Testis (tissue), 3 donors: ENCODE results near the gene CD63. TPM values are rescaled to one million over a fixed set of nuclear protein-coding genes. Genes with fewer than 3 reads are reported as not detected.

Source experiments
- DNase-seq: peaks from one replicate; pipeline ENCODE4 v3.0.0-alpha.2; 2019
- H3K27ac ChIP-seq, 2 donors: fragments of 200-600 bp; sonication (generic); one replicate each; pipeline ENCODE4 v1.5.1; 2019
- H3K27me3 ChIP-seq: fragments of 200-600 bp; sonication (generic); one replicate; pipeline ENCODE4 v1.5.1; 2019
- H3K36me3 ChIP-seq: fragments of 200-600 bp; sonication (generic); one replicate; pipeline ENCODE4 v1.5.1; 2017; ENCODE audit warnings: low read depth; ENCODE audit errors: missing control alignments
- H3K4me1 ChIP-seq: fragments of 200-600 bp; sonication (generic); one replicate; pipeline ENCODE4 v1.5.1; 2019
- H3K4me3 ChIP-seq, 2 donors: fragments of 200-600 bp; sonication (generic); one replicate each; pipeline ENCODE4 v1.5.1; 2017 to 2019
- H3K9me3 ChIP-seq: fragments of 200-600 bp; sonication (generic); one replicate; pipeline ENCODE4 v1.5.1; 2017
- CTCF ChIP-seq, 3 experiments: fragments of 450-650 bp in 2 of 3; fragments of 200-600 bp in 1 of 3; sonication (generic) in 1 of 3; IDR thresholded peaks; one replicate each; pipeline ENCODE4 v1.5.1; 2016 to 2019; ENCODE audit warnings: antibody characterized with exemption in 3 of 3, mild to moderate bottlenecking in 2 of 3, moderate library complexity in 1 of 3
- POLR2A ChIP-seq: fragments of 450-650 bp; IDR thresholded peaks from one replicate; pipeline ENCODE4 v1.6.1; 2017; ENCODE audit warnings: antibody characterized with exemption, mild to moderate bottlenecking, moderate library complexity
- WGBS, 2 donors: methylation state at CpG; one replicate each; pipeline ENCODE4 v1.1.5; 2018; 5-methylcytosine and 5-hydroxymethylcytosine counted together
- intact Hi-C: fragments of 100-400 bp; cut with DNase I; formaldehyde crosslinking; loops from one replicate; pipeline ENCODE4 v1.15.1; 2023; ENCODE audit warnings: low total_unique reads
- polyA plus RNA-seq: library from polyadenylated mRNA; stranded (reverse); fragments of 350-450 nt; fragmentation: Illumina TruSeq; extraction: RNeasy Lipid Tissue Mini Kit (QIAGEN cat#74804); gene quantifications from one replicate; pipeline ENCODE4 v1.2.3, GENCODE V29; 2014; ENCODE audit warnings: low read depth, low replicate concordance; ENCODE audit not compliant: insufficient read depth
- total RNA-seq, 2 donors: library from RNA; depleted of rRNA; stranded (reverse); fragments of >200 nt; gene quantifications; one replicate each; pipeline ENCODE4 v1.2.3, GENCODE V29; 2016

Gene CD63
- total and polyA plus RNA-seq, 3 donors from 2014 or later, result 600 to 668 (median 655) TPM

GRCh38 chr12:55682087-55682796, 46.6 kb downstream of the CD63 start:
- Histone ChIP-seq H3K36me3 (no peaks in the 10 kb centered on the region), H3K27ac (no peak overlapping the region), H3K9me3 (no peaks in the 10 kb centered on the region), H3K27me3 (no peaks in the 10 kb centered on the region), H3K4me3 (no peak overlapping the region), H3K4me1 (peaks cover 14% of the 10 kb centered on the region)
- intact Hi-C loops, result no loop called here
- 77 to 78% methylated on average over 13 of the region's 13 CpGs for WGBS, 2 donors
- no peak for DNase-seq
- no peak for TF ChIP-seq CTCF (IDR thresholded peaks at IDR 0.05)
- no peak for TF ChIP-seq POLR2A

GRCh38 chr12:55681142-55682077, 47.4 kb downstream of the CD63 start:
- 25 to 30% methylated on average over 13 to 17 of the region's 17 CpGs for WGBS, 2 donors
- no peak overlapping the region for H3K4me3 ChIP-seq

GRCh38 chr12:55679691-55680090, 49.1 kb downstream of the CD63 start:
- Histone ChIP-seq H3K4me3 (no peak overlapping the region), H3K9me3 (no peaks in the 10 kb centered on the region), H3K27me3 (no peaks in the 10 kb centered on the region), H3K36me3 (no peaks in the 10 kb centered on the region), H3K4me1 (peaks cover 14% of the 10 kb centered on the region), H3K27ac (no peak overlapping the region)
- 90 to 95% methylated on average over 5 of the region's 5 CpGs for WGBS, 2 donors
- DNase-seq, result no peak
- no peak for TF ChIP-seq POLR2A
- TF ChIP-seq CTCF (IDR thresholded peaks at IDR 0.05), result no peak
- intact Hi-C loops, result no loop called here

More at GRCh38 chr12:55681142-55682077, 47.4 kb downstream of the CD63 start:
- Histone ChIP-seq H3K36me3 (no peaks in the 10 kb centered on the region), H3K27me3 (no peaks in the 10 kb centered on the region), H3K27ac (no peak overlapping the region), H3K9me3 (no peaks in the 10 kb centered on the region), H3K4me1 (peaks cover 14% of the 10 kb centered on the region)
- peak; percentile 67 for DNase-seq
- intact Hi-C loops, result no loop called here
- TF ChIP-seq CTCF (IDR thresholded peaks at IDR 0.05) (peak in 1 of 3 experiments; percentile 7), POLR2A (no peak)

- H3K4me3 ChIP-seq, result no peak overlapping the region
- no peaks in the 10 kb centered on the region for H3K36me3 ChIP-seq
- no peak for DNase-seq
- H3K27ac ChIP-seq, result no peak overlapping the region
- no peak for TF ChIP-seq CTCF (IDR thresholded peaks at IDR 0.05)
- no peak for TF ChIP-seq POLR2A
- WGBS, 2 donors, result 56 to 72% methylated on average over 6 of the region's 6 CpGs
- intact Hi-C loops, result no loop called here
- peaks cover 9% of the 10 kb centered on the region for H3K4me1 ChIP-seq
- H3K27me3 ChIP-seq, result no peaks in the 10 kb centered on the region
- no peaks in the 10 kb centered on the region for H3K9me3 ChIP-seq
Observed at GRCh38 chr12:55676707-55677106, 52.1 kb downstream of the CD63 start.
